Fibroblast of villous mesenchyme (primary cell): Measurements from ENCODE around the gene ABCC9. TPM values are rescaled to one million over a fixed set of nuclear protein-coding genes. Genes with fewer than 3 reads are reported as not detected.
"Not testable (repeated sequence)": the region's sequence is repeated elsewhere in the genome, so short reads cannot be mapped to it uniquely, and the experiment has no call there.

ENCODE experiments used
- DNase-seq: peaks from one replicate; pipeline ENCODE4 v3.0.0-alpha.2; 2010; ENCODE audit warnings: low read depth
- H3K4me3 ChIP-seq: 2 replicates; pipeline ENCODE4 v1.5.1; 2011; ENCODE audit warnings: low read depth, mild to moderate bottlenecking, low read length
- CTCF ChIP-seq: IDR thresholded peaks from 2 replicates; pipeline ENCODE4 v1.5.1; 2012; ENCODE audit warnings: low read depth, mild to moderate bottlenecking, low read length; ENCODE audit not compliant: insufficient read depth
- total RNA-seq: library from RNA; depleted of rRNA; stranded (reverse); fragments of >200 nt; gene quantifications from 2 replicates; pipeline ENCODE4 v1.2.3, GENCODE V29; 2012

ABCC9 gene
- total RNA-seq, 1 donor: 12.1 TPM

GRCh38 chr12:21941506-21942376 is 515 bp upstream of the ABCC9 start:
- TF ChIP-seq CTCF: peak; percentile 27
- peak; percentile 17 for DNase-seq
- peak overlapping the region; percentile 49 for H3K4me3 ChIP-seq

- no peak for DNase-seq
Measured at GRCh38 chr12:21939435-21939834, 1.8 kb downstream of the ABCC9 start.

GRCh38 chr12:21938879-21939278 is 2.3 kb downstream of the ABCC9 start:
- DNase-seq: no peak
- TF ChIP-seq CTCF: no peak
- H3K4me3 ChIP-seq: no peak overlapping the region

More at GRCh38 chr12:21939435-21939834, 1.8 kb downstream of the ABCC9 start:
- no peak overlapping the region for H3K4me3 ChIP-seq
- TF ChIP-seq CTCF: no peak

GRCh38 chr12:21934173-21934572 is 7.1 kb downstream of the ABCC9 start:
- no peak for TF ChIP-seq CTCF
- H3K4me3 ChIP-seq: no peak overlapping the region
- no peak for DNase-seq

GRCh38 chr12:21933656-21934055 is 7.6 kb downstream of the ABCC9 start:
- TF ChIP-seq CTCF: no peak
- no peak for DNase-seq

GRCh38 chr12:21929972-21930371 is 11.3 kb downstream of the ABCC9 start:
- DNase-seq, H3K4me3 ChIP-seq: not testable (repeated sequence)

More at GRCh38 chr12:21933656-21934055, 7.6 kb downstream of the ABCC9 start:
- H3K4me3 ChIP-seq: no peak overlapping the region

- no peak for TF ChIP-seq CTCF
- DNase-seq: no peak
Measured at GRCh38 chr12:21925296-21925913, 15.8 kb downstream of the ABCC9 start.

More at GRCh38 chr12:21925296-21925913, 15.8 kb downstream of the ABCC9 start:
- H3K4me3 ChIP-seq: no peak overlapping the region
